Measurements from ENCODE around the gene PGAP2. TPM values are rescaled to one million over a fixed set of nuclear protein-coding genes. Genes with fewer than 3 reads are reported as not detected.

The PGAP2 gene
- total and polyA plus RNA-seq, 2 of the 13 experiments (the other 11 are each of a cell fraction or from before 2014, with no cell fraction given): 21.5 to 47.8 TPM

GRCh38 chr11:3855808-3856491 is 47.6 kb downstream of the PGAP2 start (continued):
- TF ChIP-seq MAX (IDR thresholded peaks at IDR 0.05): peak; percentile 50; the same call in 1 of the 2 replicates
- no peak for TF ChIP-seq TEAD3 (CRISPR knock-in tag; optimal IDR thresholded peaks at IDR 0.05; ENCODE audit: borderline replicate concordance)
- peak; percentile 76; the same call in 1 of the 2 replicates for TF ChIP-seq ZNF563 (CRISPR knock-in tag; IDR thresholded peaks at IDR 0.05)
- no peak; the same call in 1 of the 2 replicates for TF ChIP-seq ZNF296 (CRISPR knock-in tag; conservative IDR thresholded peaks at IDR 0.05)
- 0 out of 2 replicates have a peak, but pooled peaks have one; percentile 18 for TF ChIP-seq TOE1 (CRISPR knock-in tag; IDR thresholded peaks at IDR 0.05)
- peak; percentile 54; the same call in 1 of the 2 replicates for TF ChIP-seq HNF4G (IDR thresholded peaks at IDR 0.05; ENCODE audit: borderline replicate concordance, low read depth, low read length)
- peak; percentile 24; the same call in 1 of the 2 replicates for TF ChIP-seq HNF4G (CRISPR knock-in tag; IDR thresholded peaks at IDR 0.05; ENCODE audit: borderline replicate concordance, low read depth)
- TF ChIP-seq ZNF547 (CRISPR knock-in tag; IDR thresholded peaks at IDR 0.05): 0 out of 2 replicates have a peak, but pooled peaks have one; percentile 42
- TF ChIP-seq HOXD1 (CRISPR knock-in tag; IDR thresholded peaks at IDR 0.05): no peak
- TF ChIP-seq RBM39 (IDR thresholded peaks at IDR 0.05; ENCODE audit: low read depth, low read length, poor library complexity, severe bottlenecking): peak; percentile 63
- TF ChIP-seq FOXA3 (CRISPR knock-in tag; IDR thresholded peaks at IDR 0.05): peak; percentile 35
- TF ChIP-seq ZNF264 (CRISPR knock-in tag; IDR thresholded peaks at IDR 0.05): no peak
- TF ChIP-seq ZMYM4 (CRISPR knock-in tag; IDR thresholded peaks at IDR 0.05): peak; percentile 55; the same call in 1 of the 2 replicates
- peak; percentile 49; the same call in 1 of the 2 replicates for TF ChIP-seq ZMYM3 (CRISPR knock-in tag; IDR thresholded peaks at IDR 0.05)
- TF ChIP-seq, protein P1, sequence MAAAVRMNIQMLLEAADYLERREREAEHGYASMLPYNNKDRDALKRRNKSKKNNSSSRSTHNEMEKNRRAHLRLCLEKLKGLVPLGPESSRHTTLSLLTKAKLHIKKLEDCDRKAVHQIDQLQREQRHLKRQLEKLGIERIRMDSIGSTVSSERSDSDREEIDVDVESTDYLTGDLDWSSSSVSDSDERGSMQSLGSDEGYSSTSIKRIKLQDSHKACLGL (CRISPR knock-in tag; IDR thresholded peaks at IDR 0.05): peak; percentile 75
- TF ChIP-seq HNRNPL (IDR thresholded peaks at IDR 0.05; ENCODE audit: low read depth, low read length): peak; percentile 85
- TF ChIP-seq THAP9 (CRISPR knock-in tag; IDR thresholded peaks at IDR 0.05; ENCODE audit: borderline replicate concordance): no peak
- no peak for TF ChIP-seq CEBPB (IDR thresholded peaks at IDR 0.05; ENCODE audit: borderline replicate concordance, low read depth, low read length)
- TF ChIP-seq ZNF709 (CRISPR knock-in tag; IDR thresholded peaks at IDR 0.05): 0 out of 2 replicates have a peak, but pooled peaks have one; percentile 34
- TF ChIP-seq ZNF749 (CRISPR knock-in tag; IDR thresholded peaks at IDR 0.05; ENCODE audit: borderline replicate concordance): peak; percentile 56; the same call in 1 of the 2 replicates
- TF ChIP-seq NR2F6 (IDR thresholded peaks at IDR 0.05): peak; percentile 67
- peak; percentile 82 for TF ChIP-seq NR2F6 (CRISPR knock-in tag; IDR thresholded peaks at IDR 0.05)

All from HepG2 (cell line).